Measurements from ENCODE around the gene CCDC192.

CCDC192 gene

DNA sequence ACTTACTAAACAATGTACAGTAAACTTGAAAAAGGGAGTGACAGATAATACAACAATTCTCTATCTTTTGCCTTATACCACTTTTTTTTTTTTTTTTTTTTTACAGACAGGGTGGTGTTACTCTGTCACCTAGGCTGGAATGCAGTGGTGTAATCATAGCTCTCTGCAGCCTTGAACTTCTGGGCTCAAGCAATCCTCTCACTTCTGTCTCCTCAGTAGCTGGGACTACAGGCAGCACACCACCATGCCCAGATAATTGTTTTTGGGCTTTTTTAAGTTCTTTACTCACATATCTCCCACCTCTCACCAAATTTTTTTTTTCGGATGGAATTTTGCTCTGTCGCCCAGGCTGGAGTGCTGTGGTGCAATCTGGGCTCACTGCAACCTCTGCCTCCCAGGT is 208.4 kb downstream of the CCDC192 start:
- TF ChIP-seq TOX (CRISPR knock-in tag; IDR thresholded peaks at IDR 0.05; ENCODE audit: borderline replicate concordance) (no peak), RARB (CRISPR knock-in tag; IDR thresholded peaks at IDR 0.05) (no peak), ZNF565 (CRISPR knock-in tag; conservative IDR thresholded peaks at IDR 0.05; ENCODE audit: low read depth) (no peak), ZNF8 (CRISPR knock-in tag; IDR thresholded peaks at IDR 0.05) (no peak), SNAI2 (CRISPR knock-in tag; IDR thresholded peaks at IDR 0.05) (no peak)
- ATAC-seq, result no peak

DNA sequence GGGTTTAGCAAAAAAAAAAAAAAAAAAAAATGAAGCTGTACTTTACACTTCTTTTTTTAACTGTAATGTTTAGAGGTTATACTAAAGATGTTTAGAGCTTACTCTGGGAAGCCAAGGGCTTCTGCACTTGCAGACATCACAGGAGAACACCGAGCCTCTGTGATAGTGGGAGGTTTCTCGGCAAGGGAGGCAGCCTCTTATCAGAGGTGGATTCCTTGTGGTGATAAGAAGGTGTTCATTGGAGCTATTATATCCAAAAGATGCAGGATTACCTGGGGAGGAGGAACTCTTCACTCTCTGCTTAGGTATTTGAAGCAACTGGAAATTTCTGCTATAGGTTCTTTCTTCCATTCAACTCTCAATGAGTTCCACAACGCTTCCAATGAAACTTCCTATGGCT is 209.2 kb downstream of the CCDC192 start:
- ATAC-seq, result no peak
- no peak for TF ChIP-seq ISL1 (CRISPR knock-in tag; IDR thresholded peaks at IDR 0.05)
- TF ChIP-seq, protein P1, sequence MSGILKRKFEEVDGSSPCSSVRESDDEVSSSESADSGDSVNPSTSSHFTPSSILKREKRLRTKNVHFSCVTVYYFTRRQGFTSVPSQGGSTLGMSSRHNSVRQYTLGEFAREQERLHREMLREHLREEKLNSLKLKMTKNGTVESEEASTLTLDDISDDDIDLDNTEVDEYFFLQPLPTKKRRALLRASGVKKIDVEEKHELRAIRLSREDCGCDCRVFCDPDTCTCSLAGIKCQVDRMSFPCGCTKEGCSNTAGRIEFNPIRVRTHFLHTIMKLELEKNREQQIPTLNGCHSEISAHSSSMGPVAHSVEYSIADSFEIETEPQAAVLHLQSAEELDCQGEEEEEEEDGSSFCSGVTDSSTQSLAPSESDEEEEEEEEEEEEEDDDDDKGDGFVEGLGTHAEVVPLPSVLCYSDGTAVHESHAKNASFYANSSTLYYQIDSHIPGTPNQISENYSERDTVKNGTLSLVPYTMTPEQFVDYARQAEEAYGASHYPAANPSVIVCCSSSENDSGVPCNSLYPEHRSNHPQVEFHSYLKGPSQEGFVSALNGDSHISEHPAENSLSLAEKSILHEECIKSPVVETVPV (CRISPR knock-in tag; IDR thresholded peaks at IDR 0.05), result no peak
- no peak for TF ChIP-seq ZFP3 (CRISPR knock-in tag; IDR thresholded peaks at IDR 0.05)
- TF ChIP-seq BACH2 (CRISPR knock-in tag; IDR thresholded peaks at IDR 0.05; ENCODE audit: borderline replicate concordance), result no peak
- no peak for TF ChIP-seq ARNTL (CRISPR knock-in tag; IDR thresholded peaks at IDR 0.05; ENCODE audit: borderline replicate concordance, low read depth)
- no peak for TF ChIP-seq SNAI2 (CRISPR knock-in tag; IDR thresholded peaks at IDR 0.05)
- TF ChIP-seq, protein P2, sequence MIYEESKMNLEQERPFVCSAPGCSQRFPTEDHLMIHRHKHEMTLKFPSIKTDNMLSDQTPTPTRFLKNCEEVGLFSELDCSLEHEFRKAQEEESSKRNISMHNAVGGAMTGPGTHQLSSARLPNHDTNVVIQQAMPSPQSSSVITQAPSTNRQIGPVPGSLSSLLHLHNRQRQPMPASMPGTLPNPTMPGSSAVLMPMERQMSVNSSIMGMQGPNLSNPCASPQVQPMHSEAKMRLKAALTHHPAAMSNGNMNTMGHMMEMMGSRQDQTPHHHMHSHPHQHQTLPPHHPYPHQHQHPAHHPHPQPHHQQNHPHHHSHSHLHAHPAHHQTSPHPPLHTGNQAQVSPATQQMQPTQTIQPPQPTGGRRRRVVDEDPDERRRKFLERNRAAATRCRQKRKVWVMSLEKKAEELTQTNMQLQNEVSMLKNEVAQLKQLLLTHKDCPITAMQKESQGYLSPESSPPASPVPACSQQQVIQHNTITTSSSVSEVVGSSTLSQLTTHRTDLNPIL (CRISPR knock-in tag; IDR thresholded peaks at IDR 0.05; ENCODE audit: low read depth), result no peak
- no peak for TF ChIP-seq ZFP30 (CRISPR knock-in tag; IDR thresholded peaks at IDR 0.05)
- TF ChIP-seq, protein P3, sequence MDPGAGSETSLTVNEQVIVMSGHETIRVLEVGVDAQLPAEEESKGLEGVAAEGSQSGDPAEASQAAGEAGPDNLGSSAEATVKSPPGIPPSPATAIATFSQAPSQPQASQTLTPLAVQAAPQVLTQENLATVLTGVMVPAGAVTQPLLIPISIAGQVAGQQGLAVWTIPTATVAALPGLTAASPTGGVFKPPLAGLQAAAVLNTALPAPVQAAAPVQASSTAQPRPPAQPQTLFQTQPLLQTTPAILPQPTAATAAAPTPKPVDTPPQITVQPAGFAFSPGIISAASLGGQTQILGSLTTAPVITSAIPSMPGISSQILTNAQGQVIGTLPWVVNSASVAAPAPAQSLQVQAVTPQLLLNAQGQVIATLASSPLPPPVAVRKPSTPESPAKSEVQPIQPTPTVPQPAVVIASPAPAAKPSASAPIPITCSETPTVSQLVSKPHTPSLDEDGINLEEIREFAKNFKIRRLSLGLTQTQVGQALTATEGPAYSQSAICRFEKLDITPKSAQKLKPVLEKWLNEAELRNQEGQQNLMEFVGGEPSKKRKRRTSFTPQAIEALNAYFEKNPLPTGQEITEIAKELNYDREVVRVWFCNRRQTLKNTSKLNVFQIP (CRISPR knock-in tag; IDR thresholded peaks at IDR 0.05; ENCODE audit: borderline replicate concordance, low read depth), result no peak
- TF ChIP-seq, protein P4, sequence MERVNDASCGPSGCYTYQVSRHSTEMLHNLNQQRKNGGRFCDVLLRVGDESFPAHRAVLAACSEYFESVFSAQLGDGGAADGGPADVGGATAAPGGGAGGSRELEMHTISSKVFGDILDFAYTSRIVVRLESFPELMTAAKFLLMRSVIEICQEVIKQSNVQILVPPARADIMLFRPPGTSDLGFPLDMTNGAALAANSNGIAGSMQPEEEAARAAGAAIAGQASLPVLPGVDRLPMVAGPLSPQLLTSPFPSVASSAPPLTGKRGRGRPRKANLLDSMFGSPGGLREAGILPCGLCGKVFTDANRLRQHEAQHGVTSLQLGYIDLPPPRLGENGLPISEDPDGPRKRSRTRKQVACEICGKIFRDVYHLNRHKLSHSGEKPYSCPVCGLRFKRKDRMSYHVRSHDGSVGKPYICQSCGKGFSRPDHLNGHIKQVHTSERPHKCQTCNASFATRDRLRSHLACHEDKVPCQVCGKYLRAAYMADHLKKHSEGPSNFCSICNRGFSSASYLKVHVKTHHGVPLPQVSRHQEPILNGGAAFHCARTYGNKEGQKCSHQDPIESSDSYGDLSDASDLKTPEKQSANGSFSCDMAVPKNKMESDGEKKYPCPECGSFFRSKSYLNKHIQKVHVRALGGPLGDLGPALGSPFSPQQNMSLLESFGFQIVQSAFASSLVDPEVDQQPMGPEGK (CRISPR knock-in tag; IDR thresholded peaks at IDR 0.05; ENCODE audit: borderline replicate concordance), result no peak
- no peak for TF ChIP-seq TCF4 (CRISPR knock-in tag; IDR thresholded peaks at IDR 0.05; ENCODE audit: borderline replicate concordance)
- TF ChIP-seq, protein P5, sequence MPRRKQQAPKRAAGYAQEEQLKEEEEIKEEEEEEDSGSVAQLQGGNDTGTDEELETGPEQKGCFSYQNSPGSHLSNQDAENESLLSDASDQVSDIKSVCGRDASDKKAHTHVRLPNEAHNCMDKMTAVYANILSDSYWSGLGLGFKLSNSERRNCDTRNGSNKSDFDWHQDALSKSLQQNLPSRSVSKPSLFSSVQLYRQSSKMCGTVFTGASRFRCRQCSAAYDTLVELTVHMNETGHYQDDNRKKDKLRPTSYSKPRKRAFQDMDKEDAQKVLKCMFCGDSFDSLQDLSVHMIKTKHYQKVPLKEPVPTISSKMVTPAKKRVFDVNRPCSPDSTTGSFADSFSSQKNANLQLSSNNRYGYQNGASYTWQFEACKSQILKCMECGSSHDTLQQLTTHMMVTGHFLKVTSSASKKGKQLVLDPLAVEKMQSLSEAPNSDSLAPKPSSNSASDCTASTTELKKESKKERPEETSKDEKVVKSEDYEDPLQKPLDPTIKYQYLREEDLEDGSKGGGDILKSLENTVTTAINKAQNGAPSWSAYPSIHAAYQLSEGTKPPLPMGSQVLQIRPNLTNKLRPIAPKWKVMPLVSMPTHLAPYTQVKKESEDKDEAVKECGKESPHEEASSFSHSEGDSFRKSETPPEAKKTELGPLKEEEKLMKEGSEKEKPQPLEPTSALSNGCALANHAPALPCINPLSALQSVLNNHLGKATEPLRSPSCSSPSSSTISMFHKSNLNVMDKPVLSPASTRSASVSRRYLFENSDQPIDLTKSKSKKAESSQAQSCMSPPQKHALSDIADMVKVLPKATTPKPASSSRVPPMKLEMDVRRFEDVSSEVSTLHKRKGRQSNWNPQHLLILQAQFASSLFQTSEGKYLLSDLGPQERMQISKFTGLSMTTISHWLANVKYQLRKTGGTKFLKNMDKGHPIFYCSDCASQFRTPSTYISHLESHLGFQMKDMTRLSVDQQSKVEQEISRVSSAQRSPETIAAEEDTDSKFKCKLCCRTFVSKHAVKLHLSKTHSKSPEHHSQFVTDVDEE (CRISPR knock-in tag; IDR thresholded peaks at IDR 0.05), result no peak
- no peak for TF ChIP-seq ESRRG (CRISPR knock-in tag; IDR thresholded peaks at IDR 0.05)
- no peak for TF ChIP-seq ZC3H10 (CRISPR knock-in tag; IDR thresholded peaks at IDR 0.05)
- no peak for TF ChIP-seq ZNF8 (CRISPR knock-in tag; IDR thresholded peaks at IDR 0.05)
- no peak for TF ChIP-seq ZNF565 (CRISPR knock-in tag; conservative IDR thresholded peaks at IDR 0.05; ENCODE audit: low read depth)
- TF ChIP-seq RARB (CRISPR knock-in tag; IDR thresholded peaks at IDR 0.05), result no peak

DNA sequence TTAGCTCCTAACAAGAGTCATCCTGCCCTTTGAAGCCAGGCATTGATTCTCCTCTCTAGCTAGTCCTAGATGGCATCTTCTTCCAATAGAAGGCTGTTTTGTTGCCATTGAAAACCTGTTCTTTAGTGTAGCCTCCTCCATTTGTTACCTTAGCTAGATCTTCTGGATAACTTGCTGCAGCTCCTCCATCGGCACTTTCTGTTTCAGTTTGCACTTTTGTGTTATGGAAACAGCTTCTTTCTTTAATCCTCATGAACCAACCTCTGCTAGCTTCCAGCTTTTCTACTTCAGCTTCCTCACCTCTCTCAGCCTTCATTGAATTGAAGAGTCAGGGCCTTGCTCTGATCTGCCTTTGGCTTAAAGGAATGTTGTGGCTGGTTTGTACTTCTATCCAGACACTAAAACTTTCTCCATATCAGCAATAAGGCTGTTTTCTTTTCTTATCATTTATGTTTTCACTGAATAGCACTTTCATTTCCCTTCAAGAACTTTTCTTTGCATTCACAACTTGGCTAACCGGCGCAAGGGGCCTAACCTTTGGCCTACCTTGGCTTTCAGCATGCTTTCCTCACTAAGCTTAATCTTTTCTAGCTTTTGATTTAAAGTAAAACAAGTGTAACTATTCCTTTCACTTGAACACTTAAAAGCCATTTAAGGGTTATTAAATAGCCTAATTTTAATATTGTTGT is 213.8 kb downstream of the CCDC192 start:
- no peak for ATAC-seq
- TF ChIP-seq, protein P2 (CRISPR knock-in tag; IDR thresholded peaks at IDR 0.05; ENCODE audit: low read depth), result no peak
- TF ChIP-seq ZNF70 (CRISPR knock-in tag; IDR thresholded peaks at IDR 0.05), result no peak
- TF ChIP-seq PPARA (CRISPR knock-in tag; IDR thresholded peaks at IDR 0.05; ENCODE audit: borderline replicate concordance), result no peak
- TF ChIP-seq TOX (CRISPR knock-in tag; IDR thresholded peaks at IDR 0.05; ENCODE audit: borderline replicate concordance), result no peak
- TF ChIP-seq, protein P4 (CRISPR knock-in tag; IDR thresholded peaks at IDR 0.05; ENCODE audit: borderline replicate concordance), result no peak
- TF ChIP-seq, protein P5 (CRISPR knock-in tag; IDR thresholded peaks at IDR 0.05), result no peak
- no peak for TF ChIP-seq ESRRG (CRISPR knock-in tag; IDR thresholded peaks at IDR 0.05)

All from SK-N-SH treated with all-trans-retinoic acid at 6 μM for 48 hours (cell line).